Measurements from ENCODE around the gene CDH4. TPM values are rescaled to one million over a fixed set of nuclear protein-coding genes. Genes with fewer than 3 reads are reported as not detected.
A peak's percentile ranks its signal among the peaks of the same experiment; 100 is the strongest.

The CDH4 gene
- total RNA-seq = 0.08 TPM
- long read RNA-seq = 0 reads

GRCh38 chr20:61251529-61252393 is at the start of gene CDH4:
Gene CDH4, plus strand, starts transcription at chr20:61252261.
- intact Hi-C loops (cut with DNase I) = no loop called here
- DNase-seq (ENCODE audit: missing footprints) (no peak), ATAC-seq (no peak)

- no peak for DNase-seq (ENCODE audit: missing footprints)
- no peak for ATAC-seq
- intact Hi-C loops (cut with DNase I) = no loop called here
These were observed 48.7 kb upstream of the CDH4 start for GRCh38 chr20:61203320-61203719.

- ATAC-seq (no peak), DNase-seq (ENCODE audit: missing footprints) (no peak)
- intact Hi-C loops (cut with DNase I) = no loop called here
These were observed 47.9 kb upstream of the CDH4 start for GRCh38 chr20:61204206-61204605.

- intact Hi-C loops (cut with DNase I) = no loop called here
- DNase-seq (ENCODE audit: missing footprints) (no peak), ATAC-seq (no peak)
These were observed 46.3 kb upstream of the CDH4 start for GRCh38 chr20:61205769-61206168.

GRCh38 chr20:61210862-61211261 is 41.2 kb upstream of the CDH4 start:
- intact Hi-C loops (cut with DNase I) = no loop called here
- DNase-seq (ENCODE audit: missing footprints) = no peak
- ATAC-seq = no peak

- ATAC-seq (no peak), DNase-seq (ENCODE audit: missing footprints) (no peak)
- intact Hi-C loops (cut with DNase I) = no loop called here
These were observed 34.2 kb upstream of the CDH4 start for GRCh38 chr20:61217848-61218247.

- ATAC-seq (no peak), DNase-seq (ENCODE audit: missing footprints) (no peak)
- intact Hi-C loops (cut with DNase I) = no loop called here
These were observed 33.0 kb upstream of the CDH4 start for GRCh38 chr20:61219021-61219431.

GRCh38 chr20:61220131-61220530 is 31.9 kb upstream of the CDH4 start:
- intact Hi-C loops (cut with DNase I) = no loop called here
- no peak for ATAC-seq
- DNase-seq (ENCODE audit: missing footprints) = no peak

GRCh38 chr20:61220626-61221325 is 31.3 kb upstream of the CDH4 start:
- no peak for DNase-seq (ENCODE audit: missing footprints)
- ATAC-seq = no peak
- intact Hi-C loops (cut with DNase I) = no loop called here

- DNase-seq (ENCODE audit: missing footprints) (no peak), ATAC-seq (no peak)
- intact Hi-C loops (cut with DNase I) = no loop called here
These were observed 29.4 kb upstream of the CDH4 start for GRCh38 chr20:61222699-61223098.

- ATAC-seq (no peak), DNase-seq (ENCODE audit: missing footprints) (no peak)
- intact Hi-C loops (cut with DNase I) = no loop called here
These were observed 28.9 kb upstream of the CDH4 start for GRCh38 chr20:61223121-61223520.

GRCh38 chr20:61230166-61230565 is 21.9 kb upstream of the CDH4 start:
- ATAC-seq = no peak

GRCh38 chr20:61233590-61233989 is 18.5 kb upstream of the CDH4 start:
- intact Hi-C loops (cut with DNase I) = no loop called here
- DNase-seq (ENCODE audit: missing footprints) (no peak), ATAC-seq (no peak)

More at GRCh38 chr20:61230166-61230565, 21.9 kb upstream of the CDH4 start:
- DNase-seq (ENCODE audit: missing footprints) = no peak
- intact Hi-C loops (cut with DNase I) = no loop called here

GRCh38 chr20:61234224-61234890 is 17.7 kb upstream of the CDH4 start:
- intact Hi-C loops (cut with DNase I) = no loop called here
- DNase-seq (ENCODE audit: missing footprints) = no peak
- peak; percentile 34 for ATAC-seq

- DNase-seq (ENCODE audit: missing footprints) = no peak
- ATAC-seq = no peak
- intact Hi-C loops (cut with DNase I) = no loop called here
These were observed 15.3 kb upstream of the CDH4 start for GRCh38 chr20:61236713-61237112.

GRCh38 chr20:61238813-61239212 is 13.2 kb upstream of the CDH4 start:
- ATAC-seq = no peak
- DNase-seq (ENCODE audit: missing footprints) = no peak
- intact Hi-C loops (cut with DNase I) = no loop called here

GRCh38 chr20:61240814-61241213 is 11.2 kb upstream of the CDH4 start:
- ATAC-seq (no peak), DNase-seq (ENCODE audit: missing footprints) (no peak)
- intact Hi-C loops (cut with DNase I) = no loop called here

GRCh38 chr20:61244213-61244612 is 7.8 kb upstream of the CDH4 start:
- intact Hi-C loops (cut with DNase I) = no loop called here

GRCh38 chr20:61246269-61246668 is 5.8 kb upstream of the CDH4 start:
- intact Hi-C loops (cut with DNase I) = no loop called here
- ATAC-seq (no peak), DNase-seq (ENCODE audit: missing footprints) (no peak)

More at GRCh38 chr20:61244213-61244612, 7.8 kb upstream of the CDH4 start:
- ATAC-seq (no peak), DNase-seq (ENCODE audit: missing footprints) (no peak)

GRCh38 chr20:61249626-61250025 is 2.4 kb upstream of the CDH4 start:
- no peak for DNase-seq (ENCODE audit: missing footprints)
- intact Hi-C loops (cut with DNase I) = no loop called here
- no peak for ATAC-seq

All from Right ventricle myocardium inferior (tissue), 1 donor.